ENCODE measurements around the gene LSMEM2.
"Not testable (repeated sequence)": the region's sequence is repeated elsewhere in the genome, so short reads cannot be mapped to it uniquely, and the experiment has no call there.

Gene LSMEM2

DNA sequence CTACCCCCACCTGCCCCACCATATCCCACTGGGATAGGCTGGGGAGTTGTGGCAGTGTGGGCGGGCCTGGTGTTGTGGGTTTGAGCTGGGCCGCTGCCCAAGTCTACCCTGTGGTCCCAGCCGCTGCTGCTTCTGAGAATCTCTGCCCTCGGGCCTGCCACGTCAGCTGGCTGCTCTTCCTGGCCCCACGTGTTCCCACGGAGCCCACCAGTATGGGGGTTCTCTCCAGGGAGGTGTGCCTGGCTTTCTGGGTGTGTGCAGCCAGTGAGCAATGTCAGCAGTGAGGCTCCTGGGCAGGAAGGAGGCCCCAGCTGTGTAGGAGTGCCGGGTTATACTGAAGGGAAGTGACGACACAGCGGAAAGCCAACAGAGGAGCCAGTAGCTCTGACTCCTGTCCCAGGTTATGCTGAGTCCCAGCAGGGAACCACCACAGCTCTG is 32.4 kb upstream of the LSMEM2 start:
- DNase-seq, result no peak

DNA sequence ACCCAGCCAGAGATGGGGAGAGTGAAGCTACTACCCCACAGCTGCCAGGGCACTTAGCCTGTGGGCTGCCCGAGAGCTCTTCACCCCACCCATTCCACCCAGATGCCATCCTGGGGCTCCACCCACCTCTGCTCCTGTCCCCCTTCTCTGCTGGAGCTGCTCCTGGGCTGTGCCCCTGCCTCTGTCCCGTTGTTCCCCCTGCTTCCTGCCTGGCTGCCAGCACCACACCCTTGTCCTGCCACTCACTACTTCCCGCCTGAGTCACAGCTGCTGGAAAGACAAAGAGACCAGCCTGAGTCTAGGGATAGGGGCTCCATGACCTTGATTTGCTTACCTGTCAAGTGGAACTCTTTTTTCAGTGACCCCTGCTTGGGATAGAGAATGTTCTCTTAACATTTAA is 30.5 kb upstream of the LSMEM2 start:
- no peak for DNase-seq

DNA sequence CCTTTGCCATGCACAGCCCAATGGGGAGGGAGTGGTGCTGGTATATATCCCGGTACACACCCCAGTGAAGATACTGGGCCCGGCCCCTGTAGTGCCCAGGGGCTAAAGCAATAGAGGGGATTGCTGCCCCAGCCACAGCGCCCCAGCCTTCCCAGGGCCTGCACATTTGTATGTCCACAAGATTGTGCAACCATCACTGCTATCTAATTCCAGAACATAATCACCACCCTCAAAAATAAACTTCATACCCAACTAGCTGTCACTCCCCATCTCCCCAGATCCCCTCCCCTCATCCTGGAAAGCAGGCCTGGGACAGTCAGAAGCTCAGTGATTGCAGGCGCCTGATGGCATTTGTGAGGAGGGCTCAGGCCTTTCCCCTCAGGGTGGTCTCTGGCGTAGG is 29.4 kb upstream of the LSMEM2 start:
- no peak for DNase-seq

DNA sequence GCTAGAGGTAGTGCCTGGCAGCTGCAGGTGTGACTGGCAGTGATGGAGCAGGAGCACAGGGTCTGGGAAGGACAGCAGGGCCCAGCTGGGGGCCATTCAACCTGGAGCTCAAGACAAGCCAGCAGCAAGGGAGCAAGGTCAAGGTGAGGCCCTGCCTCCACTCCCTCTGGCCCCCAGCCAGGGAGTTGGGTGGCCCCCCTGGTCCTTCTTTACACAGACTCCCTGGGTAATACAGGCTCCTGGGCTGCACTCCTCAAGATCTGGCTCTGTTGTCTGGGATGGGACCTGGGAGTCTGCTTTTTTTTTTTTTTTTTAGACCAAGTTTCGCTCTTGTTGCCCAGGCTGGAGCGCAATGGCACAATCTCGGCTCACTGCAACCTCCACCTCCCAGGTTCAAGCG is 28.4 kb upstream of the LSMEM2 start:
- DNase-seq, result no peak

DNA sequence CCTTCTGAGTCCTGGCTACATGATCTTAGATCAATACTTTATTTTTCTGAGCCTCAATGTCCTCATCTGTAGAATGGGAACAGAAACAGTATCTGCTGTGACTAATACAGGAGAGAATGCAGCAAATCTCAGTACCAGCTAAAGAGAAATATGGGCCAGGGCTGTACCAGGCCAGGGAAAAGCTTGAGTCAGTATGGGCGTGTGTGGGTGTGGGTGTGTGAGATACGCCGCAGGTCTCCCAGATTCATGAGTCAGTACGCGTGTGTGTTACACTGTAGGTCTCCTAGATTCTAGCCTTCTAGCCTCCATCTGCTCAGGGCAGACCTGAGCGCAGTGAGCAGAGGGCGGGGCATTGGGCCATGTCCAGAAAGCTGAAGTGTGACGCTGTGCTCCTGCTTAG is 27.7 kb upstream of the LSMEM2 start:
- DNase-seq, result no peak

DNA sequence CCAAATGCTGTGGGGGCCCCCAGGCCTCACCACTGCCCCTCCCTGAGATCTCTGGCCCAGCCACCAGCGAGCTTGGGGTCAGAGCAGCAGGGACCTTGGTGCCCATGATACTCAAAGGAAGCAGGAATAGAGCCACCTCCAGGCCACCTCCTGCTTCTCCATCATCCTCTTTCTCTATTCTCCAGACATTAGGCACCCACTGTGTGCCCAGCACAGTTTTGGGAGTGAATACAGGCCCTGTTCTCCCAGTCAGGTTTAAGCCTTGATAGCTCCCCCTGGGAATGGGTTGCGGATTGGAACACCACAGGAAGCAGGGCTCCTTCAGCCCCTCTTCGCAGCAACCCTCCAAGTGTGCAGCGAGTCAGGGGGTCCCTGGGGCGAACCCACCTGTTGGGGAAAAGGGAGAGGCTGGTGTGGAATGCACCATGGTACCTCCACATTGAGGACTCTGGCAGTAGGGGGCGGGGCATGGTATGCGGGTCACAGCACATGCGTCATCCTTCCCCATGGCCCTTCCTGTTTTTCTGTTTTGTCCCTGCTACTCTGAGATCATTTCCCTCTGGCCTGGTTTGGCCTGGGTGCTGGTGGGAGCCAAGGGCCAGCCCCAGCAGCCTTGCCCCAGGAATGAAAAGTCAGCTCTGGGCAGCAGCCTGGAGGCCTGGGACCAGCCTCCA is 24.2 kb upstream of the LSMEM2 start:
- DNase-seq, result peak; percentile 57

DNA sequence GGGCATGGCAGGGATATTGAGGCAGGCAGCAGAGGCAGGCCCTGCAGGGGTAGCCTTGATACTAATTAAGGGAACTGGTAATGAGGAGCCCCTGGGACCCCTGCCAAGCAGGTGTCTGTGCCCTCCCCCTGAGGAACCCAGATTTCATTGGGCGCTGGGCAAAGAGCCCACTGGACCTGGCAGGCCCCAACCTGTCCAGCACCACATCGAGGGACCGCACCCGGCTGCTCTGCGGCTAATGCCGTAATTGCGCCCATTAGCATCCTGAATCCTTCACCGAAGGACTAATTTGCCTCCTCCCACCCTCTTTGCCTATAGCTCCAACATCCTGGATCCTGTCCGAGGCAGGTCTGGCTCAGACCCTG is 23.7 kb upstream of the LSMEM2 start:
- no peak for DNase-seq

DNA sequence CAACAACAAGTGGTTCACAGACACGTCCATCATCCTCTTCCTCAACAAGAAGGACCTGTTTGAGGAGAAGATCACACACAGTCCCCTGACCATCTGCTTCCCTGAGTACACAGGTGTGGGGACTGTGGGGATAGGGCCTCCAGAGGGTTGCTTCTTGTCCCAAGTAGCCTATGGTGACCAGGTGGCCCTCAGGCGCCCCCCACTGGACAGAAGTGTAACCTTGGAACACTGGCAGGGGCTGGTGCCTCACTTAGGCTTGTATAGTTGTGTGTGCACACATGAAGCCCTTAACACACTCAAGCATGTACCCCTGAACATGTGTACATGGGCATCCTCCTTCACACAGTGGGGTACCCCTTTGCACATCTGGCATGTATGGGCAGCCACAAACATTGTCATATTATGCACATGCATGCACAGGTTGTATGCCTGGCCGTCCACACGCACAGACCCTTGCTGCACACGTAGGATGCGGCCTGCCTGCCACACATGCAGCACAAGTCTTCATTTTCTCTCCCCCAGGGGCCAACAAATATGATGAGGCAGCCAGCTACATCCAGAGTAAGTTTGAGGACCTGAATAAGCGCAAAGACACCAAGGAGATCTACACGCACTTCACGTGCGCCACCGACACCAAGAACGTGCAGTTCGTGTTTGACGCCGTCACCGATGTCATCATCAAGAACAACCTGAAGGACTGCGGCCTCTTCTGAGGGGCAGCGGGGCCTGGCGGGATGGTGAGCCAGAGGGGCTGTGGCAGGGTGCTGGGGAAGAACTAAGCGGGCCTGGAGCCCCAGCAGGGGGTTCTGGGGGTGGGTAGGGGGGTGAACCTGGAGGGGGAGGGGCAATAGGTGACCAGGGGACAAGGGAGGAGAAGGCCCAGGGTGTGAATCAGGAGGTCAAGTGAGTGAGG is 21.7 kb upstream of the LSMEM2 start:
- peak; percentile 77 for DNase-seq

DNA sequence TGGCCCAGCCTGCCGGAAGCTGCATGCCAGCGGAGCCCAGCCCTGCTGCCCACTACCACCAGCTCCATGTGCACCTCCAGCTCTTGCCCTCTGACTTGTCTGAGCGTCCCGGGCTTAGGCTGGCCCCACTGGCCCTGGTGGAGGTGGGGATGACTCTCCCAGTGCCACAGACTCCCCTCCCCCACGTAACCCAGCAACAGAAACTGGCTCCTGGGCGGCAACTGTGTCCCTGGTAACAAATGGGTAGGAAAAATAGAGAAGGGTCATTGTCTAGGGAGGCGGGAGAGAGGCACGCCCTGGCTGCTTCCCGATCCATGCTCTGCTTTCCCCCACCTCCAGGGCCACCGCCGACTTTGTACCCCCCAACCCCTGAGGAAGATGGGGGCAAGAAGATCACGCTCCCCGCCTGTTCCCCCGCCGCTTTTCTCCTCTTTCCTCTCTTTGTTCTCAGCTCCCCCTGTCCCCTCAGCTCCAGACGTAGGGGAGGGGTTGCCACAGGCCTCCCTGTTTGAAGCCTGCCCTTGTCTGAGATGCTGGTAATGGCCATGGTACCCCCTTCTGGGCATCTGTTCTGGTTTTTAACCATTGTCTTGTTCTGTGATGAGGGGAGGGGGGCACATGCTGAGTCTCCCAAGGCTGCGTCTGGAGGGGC is 20.7 kb upstream of the LSMEM2 start:
- DNase-seq, result no peak

DNA sequence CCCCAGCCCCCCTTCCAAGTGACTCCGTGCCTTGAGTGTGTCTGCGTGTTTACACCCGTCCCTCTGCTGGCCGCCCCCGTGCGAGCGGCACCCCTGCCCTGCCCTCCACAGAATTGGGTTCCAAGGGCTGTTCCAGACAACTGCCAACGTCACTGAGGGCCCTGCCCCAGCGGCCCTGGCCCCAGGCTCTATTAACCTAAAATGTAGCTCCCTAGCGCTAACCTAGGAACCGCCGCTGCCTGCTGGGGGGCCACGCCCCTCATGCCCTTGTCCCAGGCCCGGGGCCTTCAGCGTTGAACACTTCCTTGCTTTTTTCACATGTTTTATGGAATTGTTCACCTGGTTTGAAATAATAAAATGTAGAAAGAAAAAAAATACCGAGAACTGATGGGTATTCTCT is 19.9 kb upstream of the LSMEM2 start:
- no peak for DNase-seq

DNA sequence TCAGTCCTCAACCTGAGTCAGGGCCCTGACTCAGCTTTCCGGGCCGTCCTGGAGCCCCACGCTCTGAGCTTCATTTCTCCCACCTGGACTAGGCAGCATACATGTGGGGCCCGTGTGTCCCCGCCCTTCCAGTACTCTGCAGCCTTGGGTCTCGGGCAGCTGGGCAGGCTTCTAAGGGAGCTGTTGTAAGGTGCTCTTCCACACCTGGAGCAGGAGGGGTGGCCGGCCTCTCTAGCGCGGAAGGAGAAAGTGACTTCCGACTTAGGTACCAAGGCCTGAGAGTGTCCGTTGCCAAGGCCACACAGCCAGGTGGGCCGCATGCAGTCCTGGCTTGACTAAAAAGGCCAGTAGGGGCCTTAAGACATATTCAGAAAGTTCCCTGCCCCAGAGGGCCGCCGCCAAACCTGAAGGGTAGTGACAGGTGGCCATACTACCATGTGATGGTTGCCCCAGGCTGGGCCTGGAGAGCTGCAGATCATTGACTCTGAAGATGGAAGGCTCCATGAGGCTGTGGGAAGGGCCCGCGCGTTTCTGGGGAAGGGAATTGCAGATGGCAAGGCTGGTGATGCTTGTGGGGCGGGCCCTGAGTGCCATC is 19.4 kb upstream of the LSMEM2 start:
- DNase-seq, result no peak

DNA sequence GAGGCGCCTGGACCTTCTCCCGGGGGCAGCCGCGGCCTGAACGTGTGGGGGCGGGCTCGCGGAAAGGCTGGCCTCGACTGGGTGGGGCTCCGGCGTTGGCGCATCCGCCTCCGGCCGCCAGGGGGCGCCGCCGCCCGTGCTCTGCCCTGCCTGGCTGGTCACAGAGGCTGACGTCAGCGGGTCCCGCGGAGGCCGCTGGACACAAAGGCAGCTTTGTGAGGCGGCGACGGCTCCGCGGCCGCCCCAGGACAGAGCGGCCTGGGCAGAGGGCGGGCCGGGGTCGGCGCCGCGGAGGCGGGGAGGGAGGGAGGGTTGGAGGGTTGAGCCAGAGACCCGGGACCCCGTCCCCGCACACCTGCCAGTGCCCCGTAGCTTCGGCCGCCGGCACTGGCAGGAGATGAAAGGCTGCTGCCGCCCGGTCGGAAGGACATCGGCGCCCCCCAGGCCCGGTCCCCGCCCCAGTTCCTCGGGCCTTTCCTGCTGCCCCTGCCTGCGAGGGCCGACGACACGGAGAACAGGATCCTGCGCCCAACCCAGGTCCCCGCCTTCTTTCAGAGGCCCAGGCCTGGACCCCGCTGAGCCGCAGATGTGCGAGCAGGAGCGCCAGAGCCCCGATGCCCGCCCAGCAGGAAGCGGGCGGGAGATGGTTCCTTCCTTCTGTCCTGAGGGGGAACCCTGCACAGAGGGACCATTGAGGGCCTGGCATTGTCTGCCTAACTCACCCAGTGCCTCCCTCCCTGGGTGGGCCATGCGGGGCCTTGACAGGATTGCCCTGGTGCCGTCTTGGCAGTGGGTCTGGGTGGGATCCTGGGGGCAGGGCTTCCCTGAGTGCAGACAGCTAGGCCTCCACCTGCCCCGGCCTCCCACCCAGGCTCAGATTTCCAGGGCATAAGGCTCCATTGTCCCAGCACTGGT is 18.6 kb upstream of the LSMEM2 start:
- peak; percentile 100 for DNase-seq

DNA sequence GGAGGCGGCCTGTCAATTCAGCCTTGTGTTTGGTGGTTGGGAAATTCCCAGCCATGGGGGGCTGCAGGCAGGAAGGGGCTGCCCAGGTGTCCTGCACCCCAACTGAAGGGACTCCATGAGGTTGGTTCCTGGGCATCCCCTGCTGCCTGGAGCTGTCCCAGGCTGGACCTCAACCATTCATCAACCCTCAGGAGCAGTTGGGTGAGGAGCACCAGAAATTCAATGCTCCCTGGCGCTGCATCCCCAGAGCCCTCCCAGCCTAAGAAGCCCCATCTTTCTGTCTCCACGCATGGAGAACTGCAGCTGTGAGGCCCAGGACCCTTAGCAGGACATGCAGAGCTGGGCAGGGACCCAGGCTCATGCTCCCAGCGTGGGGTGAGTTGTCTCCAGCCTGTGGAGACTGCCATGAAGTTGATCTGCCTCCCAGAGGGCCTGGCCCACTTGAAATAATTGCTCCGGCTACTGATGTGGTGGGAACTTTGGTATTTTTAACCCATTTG is 17.9 kb upstream of the LSMEM2 start:
- no peak for DNase-seq

DNA sequence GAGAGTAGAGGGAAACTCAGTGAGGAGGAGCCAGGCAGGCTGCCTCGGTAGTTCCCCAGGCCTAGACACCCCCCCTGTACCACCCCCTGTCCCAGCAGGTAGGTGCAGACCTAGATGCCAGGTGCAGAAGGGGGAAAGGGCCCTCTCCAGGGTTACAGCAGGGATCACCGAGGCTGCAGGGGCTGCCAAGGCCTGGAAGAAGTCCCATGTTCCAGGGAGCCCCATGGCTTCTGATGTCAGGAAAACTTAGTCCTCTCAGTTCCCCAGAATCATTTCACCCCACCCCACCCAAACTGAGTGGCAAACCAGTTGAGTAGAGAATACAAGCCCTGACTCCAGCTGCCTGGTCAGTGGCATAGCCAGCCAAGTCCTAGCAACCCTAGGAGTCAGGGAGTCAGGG is 17.4 kb upstream of the LSMEM2 start:
- DNase-seq, result no peak

DNA sequence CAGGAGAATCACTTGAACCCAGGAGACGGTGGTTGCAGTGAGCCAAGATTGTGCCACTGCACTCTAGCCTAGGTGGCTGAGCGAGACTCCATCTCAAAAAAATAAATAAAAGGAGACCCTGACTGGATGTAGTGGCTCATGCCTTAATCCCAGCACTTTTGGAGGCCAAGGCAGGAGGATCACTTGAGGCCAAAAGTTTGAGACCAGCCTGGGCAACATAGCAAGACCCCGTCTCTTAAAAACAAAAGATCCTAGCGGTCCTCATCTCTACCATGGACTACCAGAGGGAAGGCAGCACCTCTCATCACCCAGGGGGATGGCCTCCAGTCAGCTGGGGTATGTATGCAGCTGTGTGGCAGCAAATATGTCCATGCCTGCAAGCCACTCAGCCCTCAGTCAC is 16.7 kb upstream of the LSMEM2 start:
- DNase-seq, result not testable (repeated sequence)

DNA sequence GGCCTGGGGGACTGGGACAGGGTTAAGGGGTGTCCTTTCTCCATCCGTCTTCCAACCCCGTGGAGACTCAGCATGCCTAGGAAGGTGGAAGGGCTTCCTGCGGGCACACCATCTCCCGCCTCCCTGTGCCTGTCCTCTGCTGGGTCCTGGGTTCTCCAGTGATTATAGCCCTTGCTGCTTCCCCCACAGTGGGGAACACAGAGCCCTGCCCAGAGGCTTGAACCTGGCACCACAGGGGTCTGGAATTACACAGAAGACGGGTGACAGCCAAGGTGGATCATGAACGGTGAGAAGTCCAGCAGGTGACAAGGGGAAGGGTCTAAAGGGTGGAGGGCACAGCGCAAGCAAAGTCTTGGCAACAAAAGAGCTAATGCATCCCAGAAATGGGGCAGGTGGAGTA is 16.1 kb upstream of the LSMEM2 start:
- no peak for DNase-seq

DNA sequence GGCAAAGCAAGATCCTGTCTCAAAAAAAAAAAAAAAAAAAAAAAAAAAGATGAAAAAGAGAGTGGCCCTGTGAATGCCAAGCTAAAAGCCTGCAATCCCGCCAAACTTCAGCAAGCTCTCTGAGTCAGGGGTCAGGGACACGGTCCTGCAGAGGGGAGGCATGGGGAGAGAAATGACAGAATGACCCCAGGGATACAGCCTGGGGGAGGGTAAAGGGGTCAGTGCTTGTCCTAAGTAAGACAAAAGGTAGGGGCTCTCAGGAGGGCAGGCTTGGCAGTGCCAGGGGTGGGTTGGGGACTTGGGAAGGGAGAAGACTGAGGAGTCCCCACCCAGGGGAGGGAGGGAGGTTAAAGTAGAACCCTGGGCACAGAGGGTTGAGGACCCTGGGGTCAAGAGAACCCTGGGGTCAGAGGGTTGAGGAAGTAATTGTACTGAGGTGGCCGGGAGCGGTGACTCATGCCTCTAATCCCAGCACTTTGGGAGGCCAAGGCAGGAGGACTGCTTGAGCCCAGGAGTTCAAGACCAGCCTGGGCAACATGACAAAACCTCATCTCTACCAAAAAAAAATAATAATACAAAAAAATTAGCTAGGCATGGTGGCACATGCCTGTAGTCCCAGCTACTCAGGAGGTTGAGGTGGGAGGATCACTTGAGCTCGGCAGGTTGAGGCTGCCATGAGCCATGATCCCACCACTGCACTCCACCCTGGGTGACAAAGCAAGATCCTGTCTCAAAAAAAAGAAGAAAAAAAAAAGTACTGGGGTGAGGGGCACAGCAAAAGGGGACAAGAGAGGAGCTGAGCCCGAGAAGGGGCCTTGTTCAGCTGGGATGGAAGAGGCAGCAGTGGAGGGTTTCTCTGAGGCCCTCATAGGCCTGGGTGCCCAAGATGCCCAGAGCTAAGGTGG is 15.2 kb upstream of the LSMEM2 start:
- DNase-seq, result no peak

DNA sequence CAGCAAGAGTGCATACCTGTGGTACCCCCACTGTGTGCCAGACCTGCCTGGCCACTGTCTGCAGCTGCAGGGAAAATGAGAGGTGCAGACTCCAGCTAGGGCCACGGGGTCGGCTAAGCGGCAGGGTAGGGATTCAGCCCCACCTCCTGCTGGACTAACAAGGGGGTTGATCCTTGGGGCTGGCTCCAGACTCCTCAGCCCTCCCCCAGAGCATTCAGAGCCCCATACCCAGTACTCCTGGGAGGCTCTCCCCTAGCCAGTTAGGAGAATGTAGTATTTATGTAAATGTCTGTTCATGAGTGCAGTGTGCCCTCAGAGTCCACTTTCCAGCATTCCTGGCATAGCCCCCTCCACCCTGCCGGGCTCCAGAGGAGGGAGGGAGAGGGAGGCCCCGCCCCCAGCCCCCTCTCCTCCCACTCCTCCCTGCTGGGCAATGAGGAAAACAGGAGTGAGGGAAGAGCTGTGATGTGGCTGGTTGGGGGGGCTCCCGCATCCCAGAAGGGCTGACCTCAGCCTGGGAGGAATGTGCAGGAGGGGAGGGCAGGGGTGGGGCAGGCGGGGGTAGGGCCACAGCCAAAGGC is 14.4 kb upstream of the LSMEM2 start:
- DNase-seq, result peak; percentile 82

DNA sequence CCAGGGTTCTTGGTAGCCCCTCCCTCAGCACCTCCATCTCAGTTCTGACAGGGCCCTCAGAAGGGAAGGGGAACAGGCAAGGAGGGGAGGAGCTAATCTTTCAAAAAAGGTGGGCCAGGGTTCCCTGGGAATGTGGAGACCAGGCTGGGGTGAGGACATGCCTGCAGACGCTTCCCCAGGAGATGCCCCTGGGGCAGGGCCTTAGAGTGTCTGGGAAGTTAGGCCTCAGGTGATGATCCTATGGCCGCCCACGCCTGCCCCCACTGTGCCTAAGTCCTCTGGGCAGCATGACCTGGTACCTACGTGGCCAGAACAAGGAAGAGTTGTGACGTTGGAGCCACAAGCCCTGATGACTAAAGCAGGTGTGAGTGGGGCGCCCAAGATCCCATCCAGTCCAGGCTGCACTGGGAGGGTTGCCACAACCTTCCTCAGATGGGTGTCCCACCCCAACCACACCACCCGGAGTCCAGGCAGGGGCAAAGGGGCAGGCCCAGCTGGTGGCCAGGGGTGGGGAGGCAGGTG is 13.9 kb upstream of the LSMEM2 start:
- DNase-seq, result no peak

DNA sequence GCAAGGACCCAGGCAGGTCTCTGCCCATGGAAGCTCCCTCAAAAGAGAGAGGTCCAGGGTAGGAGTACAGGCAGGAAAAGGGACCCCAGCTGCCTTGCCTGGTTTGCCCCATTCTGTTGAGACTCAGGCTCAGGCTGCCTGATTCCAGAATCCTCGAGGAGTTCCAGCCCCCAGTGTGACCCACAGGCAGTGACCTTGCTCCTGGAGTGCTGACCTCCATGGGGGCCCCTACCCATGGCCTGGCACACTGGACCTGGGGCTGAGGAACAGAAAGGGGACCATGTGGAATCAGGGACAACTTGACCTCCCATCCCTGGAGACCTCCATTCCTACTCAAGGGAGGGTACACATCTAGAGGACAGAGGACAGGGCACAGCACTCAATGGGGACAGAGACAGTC is 13.3 kb upstream of the LSMEM2 start:
- DNase-seq, result no peak

DNA sequence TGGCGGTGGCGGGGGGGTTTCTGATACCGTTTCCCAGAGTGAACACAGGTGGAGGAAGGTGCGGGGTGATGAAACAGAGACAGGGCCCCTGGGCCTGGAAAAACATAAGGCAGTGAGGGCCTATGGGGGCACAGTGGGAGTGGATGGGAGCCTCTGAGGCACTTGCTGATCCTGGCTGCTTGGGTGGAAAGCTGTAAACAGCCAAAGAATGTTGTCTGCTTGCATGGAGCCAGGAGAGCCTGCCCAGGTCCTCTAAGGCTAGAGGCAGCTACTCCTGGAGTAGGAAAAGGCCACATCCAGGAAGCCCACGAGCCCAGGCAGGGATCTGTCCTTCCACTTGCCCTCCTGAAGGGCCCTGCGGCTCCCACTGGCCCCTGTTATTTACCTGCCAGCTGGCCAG is 12.9 kb upstream of the LSMEM2 start:
- DNase-seq, result no peak
